Stimulated activated CD8-positive, alpha-beta memory T cell treated with anti-CD3 and anti-CD28 coated beads, Interleukin-15, amount 100 ng/mL, for 48 hours (primary cell): ENCODE results near the gene SULT1A1.
"Not testable (repeated sequence)": the region's sequence is repeated elsewhere in the genome, so short reads cannot be mapped to it uniquely, and the experiment has no call there.

Experiments
- DNase-seq, 2 donors: peaks; one replicate each; pipeline ENCODE4 v3.0.0-alpha.2; 2020; ENCODE audit warnings: low read depth in 2 of 2

The SULT1A1 gene

GRCh38 chr16:28591355-28591754 lies 18.5 kb downstream of the SULT1A1 start:
- DNase-seq = no peak

GRCh38 chr16:28590384-28591340 lies 19.2 kb downstream of the SULT1A1 start:
- DNase-seq = no peak

- no peak for DNase-seq
These were observed 19.9 kb downstream of the SULT1A1 start for GRCh38 chr16:28589930-28590329.

- DNase-seq = no peak
These were observed 20.8 kb downstream of the SULT1A1 start for GRCh38 chr16:28589069-28589468.

GRCh38 chr16:28587386-28587785 lies 22.5 kb downstream of the SULT1A1 start:
- DNase-seq = no peak

DNA sequence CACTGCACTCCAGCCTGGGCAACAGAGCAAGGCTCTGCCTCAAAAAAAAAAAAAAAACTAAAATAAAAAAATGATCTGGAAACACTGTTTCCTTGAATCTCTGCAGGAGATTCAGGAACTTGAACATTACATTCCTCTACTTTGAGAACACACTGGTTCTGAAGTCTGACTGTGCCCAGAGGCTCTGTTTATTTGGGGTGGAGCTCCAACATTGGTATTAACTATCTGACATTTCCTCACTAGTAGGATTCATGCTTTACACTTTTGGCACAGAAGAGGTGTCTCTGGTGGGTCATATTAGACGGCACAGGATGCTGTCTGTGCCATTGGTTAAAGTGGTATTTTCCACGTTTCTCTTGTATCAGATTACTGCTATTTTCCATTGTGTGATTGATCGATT lies 23.4 kb downstream of the SULT1A1 start:
- no peak for DNase-seq

DNA sequence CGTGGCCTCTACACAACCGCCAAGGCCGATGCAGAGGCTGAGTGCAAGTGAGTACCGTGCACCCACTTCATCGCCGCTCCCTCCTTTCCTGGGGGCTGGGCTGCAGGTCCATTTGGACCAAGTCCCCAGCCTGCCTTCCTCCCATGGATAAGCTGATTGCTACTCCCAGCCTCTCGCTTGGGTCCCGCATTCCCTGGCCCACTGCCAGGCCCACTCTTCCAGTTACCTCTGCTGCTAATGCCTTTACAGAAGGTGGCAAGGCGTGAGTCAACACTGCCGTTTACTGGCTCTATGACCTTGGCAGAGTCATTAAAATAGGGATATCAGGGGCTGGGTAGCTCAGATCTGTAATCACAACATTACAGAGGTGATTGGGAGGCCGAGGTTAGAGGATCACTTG lies 24.2 kb downstream of the SULT1A1 start:
- no peak for DNase-seq

DNA sequence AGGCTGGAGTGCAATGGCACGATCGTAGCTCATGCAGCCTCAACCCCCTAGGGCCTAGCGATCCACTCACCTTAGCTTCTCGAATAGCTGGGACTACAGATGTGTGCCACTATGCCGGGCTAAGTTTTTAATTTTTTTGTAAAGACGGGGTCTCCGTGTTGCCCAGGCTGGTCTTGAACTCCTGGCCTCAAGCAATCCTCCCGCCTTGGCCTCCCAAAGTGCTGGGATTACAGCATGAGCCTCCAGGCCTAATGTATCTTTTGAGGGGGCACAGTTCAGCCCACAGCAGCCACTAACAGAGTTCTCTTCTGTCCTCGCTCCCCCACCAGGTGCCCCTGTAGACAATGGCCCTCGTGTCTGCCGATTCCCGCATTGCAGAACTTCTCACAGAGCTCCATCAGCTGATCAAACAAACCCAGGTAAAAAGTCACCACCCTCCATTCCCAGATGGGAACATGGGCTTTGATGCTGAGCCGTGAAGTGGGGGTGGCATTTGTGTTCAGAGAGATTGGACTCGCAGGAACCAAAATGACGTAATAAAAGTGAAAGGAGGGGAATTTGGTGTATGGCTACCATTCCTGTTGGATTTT lies 29.0 kb downstream of the SULT1A1 start:
- no peak for DNase-seq

DNA sequence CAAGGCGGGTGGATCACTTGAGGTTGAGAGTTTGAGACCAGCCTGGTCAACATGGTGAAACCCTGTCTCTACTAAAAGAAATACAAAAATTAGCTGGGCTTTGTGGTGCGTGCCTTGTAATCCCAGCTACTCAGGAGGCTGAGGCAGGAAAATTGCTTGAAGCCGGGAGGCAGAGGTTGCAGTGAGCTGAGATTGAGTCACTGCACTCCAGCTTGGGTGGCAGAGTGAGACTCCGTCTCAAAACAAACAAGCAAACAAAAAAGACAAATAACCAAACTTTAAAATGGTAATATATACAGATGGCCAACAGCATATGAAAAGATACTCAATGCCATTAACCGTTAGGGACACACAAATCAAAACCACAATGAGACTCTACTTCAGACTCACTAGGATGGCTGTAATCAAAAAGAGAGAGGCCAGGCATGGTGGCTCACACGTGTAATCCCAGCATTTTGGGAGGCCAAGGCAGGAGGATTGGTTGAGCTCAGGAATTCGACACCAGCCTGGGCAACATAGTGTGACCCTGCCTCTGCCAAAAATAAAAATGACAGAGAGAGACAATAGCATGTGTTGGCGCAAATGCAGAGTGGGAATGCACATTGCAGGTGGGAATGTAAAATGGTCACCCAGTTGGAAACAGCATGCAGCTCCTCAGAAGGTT lies 34.3 kb downstream of the SULT1A1 start:
- DNase-seq = no peak

DNA sequence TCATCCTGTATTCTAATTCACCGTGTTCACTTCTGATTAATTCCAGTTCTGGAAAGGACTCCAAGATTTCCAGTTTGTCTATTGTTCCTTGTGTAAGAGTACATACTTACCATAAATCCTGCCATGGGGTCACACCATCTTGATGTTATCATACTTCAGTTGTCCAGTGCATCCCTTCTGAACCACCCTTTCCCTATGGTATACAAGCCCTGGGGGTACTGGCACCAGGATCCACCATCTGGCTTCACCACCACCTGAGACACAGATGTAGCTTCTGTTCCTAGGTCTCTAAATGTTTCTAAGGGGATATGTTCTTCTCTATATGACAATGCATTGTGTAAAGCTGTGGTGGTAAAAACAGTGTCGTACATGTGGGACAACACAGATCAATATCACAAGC lies 34.9 kb downstream of the SULT1A1 start:
- DNase-seq = no peak

GRCh38 chr16:28573738-28574718 lies 35.8 kb downstream of the SULT1A1 start:
- no peak for DNase-seq

DNA sequence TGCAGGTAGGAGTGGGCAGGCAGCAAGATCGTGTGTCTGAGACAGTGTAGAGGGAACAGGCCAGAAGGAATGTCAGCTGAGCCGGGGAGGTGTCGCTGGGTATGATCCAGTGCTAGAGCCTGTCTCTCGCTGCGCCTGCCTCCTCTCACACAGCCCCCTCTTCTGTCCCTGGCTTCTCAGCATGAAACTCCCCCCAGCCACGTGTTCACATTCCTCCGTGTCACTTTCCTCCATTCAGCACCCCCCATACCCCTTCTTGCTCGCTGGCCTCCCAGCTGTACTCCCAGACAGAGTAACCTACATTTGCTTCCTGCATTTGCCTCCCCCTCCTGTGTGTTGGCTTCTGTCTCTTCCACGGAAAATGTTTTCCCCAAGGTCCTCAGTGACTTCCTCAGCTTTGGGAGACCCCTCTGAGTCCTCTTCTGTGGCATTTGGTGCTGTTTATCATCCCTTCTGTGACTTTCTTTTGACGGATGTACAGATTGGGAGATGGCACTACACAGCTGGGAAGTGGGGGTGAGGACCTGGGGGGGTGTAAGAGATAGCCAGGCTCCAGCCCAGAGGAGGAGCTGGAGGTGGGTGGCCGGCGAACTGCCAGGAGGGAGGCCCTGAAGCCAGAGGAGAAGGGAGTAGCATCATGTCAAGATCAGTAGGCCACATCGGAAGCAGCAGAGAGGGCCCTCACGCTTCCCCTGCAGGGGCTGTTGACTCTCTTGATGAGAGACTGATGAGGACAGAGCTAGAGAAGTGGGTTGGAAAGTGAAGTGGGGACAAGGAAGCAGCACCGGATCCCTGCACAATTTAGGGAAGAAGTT lies 36.9 kb downstream of the SULT1A1 start:
- no peak for DNase-seq

DNA sequence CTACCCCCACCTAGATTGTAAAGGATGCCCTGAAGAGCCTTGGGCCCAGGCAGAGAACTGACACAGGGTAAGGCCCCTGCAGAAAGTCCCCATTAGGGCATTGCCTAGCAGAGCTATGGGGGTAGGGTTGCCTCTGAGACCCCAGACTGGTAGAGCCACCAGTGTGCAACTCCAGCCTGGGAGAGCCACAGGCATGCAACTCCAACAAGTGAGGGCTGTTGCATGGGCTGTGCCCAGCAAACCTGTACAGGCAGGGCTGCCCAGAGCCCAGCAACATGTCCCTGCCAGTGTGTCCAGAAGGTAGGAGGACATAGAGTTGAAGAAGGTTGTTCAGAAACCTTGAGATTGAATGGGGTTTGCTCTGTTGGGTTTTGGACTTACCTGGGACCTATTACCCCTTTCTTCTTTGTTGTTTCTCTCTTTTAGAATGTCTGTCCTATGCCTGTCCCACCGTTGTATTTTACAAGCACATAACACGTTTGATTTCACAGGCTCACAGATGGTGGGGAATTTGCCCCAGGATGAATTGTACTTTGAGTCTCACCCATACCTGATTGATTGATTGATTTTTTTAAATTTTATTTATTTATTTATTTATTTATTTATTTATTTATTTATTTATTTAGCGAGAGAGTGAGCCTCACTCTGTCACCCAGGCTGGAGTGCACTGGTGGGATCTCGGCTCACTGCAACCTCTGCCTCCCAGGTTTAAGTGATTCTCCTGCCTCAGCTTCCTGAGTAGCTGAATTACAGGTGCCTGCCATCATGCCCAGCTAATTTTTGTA lies 39.7 kb downstream of the SULT1A1 start:
- no peak for DNase-seq

- no peak for DNase-seq
These were observed 40.8 kb downstream of the SULT1A1 start for GRCh38 chr16:28569021-28569420.

DNA sequence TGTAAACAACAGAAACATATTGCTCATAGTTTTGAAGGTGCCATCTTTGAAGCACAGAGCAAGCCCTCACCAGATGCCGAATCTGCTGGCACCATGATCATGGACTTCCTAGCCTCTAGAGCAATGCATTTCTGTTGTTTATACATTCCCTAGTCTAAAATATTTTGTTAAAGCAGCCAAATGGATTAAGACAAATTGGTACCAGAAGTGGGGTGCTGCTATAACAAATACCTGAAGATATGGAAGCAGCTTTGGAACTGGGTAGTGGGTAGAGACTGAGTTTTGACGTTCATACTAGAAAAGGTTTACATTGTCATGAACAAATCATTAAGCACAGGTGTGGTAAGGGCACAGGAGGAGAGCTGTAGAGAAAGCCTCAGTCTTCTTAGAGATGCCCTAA lies 42.6 kb downstream of the SULT1A1 start:
- no peak for DNase-seq

GRCh38 chr16:28566233-28566925 lies 43.5 kb downstream of the SULT1A1 start:
- not testable (repeated sequence) for DNase-seq

- no peak for DNase-seq
These were observed 46.6 kb downstream of the SULT1A1 start for GRCh38 chr16:28563218-28563617.

DNA sequence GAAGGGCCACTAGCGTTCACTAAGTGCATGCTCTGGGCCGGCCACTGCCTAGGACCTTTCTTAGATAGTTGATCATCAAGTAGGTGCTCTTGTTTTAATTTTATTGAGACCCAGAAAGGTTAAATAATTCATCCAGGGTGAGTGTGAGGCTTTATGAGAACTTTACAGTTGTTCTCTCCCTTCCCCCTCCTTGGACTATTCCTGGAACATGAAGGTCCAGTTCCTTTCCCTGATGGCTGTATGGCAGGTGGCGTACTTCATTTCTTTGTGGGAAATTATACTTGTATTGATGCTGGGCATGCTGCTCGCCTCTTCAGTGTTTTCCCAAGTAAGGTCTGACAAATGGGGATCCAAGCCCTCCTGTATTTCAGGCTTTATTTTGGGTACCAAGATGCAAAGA lies 47.6 kb downstream of the SULT1A1 start:
- no peak for DNase-seq

GRCh38 chr16:28561557-28562187 lies 48.2 kb downstream of the SULT1A1 start:
- DNase-seq = no peak
